SK-N-SH (cell line): Measurements from ENCODE around the gene MS4A12. TPM values are rescaled to one million over a fixed set of nuclear protein-coding genes. Genes with fewer than 3 reads are reported as not detected.

Experiments
- CTCF ChIA-PET: fragments of 300-600, 350-600 bp; formaldehyde crosslinking; extraction: SDS; loops from one replicate; lab custom pipeline; 2021; lab: Yijun Ruan, JAX
- POLR2A ChIA-PET: fragments of 350-600 bp; sonication (Branson Sonifier 250); formaldehyde crosslinking; extraction: SDS; loops from one replicate; lab custom pipeline; 2020; ENCODE audit warnings: antibody characterized with exemption, inconsistent platforms; lab: Yijun Ruan, JAX
- DNase-seq: peaks from one replicate; pipeline ENCODE4 v3.0.0; 2012
- H2AFZ ChIP-seq: fragments of 200-600 bp; sonication (generic); 2 replicates; pipeline ENCODE4 v1.8.1; 2016; ENCODE audit warnings: antibody characterized with exemption, mild to moderate bottlenecking, low read depth
- H3F3A ChIP-seq: fragments of 200-600 bp; sonication (generic); replicated peaks from 2 replicates; pipeline ENCODE3; 2016; ENCODE audit warnings: antibody characterized with exemption, mild to moderate bottlenecking; ENCODE audit not compliant: insufficient read depth
- H3K27ac ChIP-seq, 2 experiments: fragments of 200-500 bp in 1 of 2; fragments of 200-600 bp in 1 of 2; sonication (Bioruptor generic) in 1 of 2; sonication (generic), shearing (Covaris generic) in 1 of 2; 2 replicates each; pipeline versions ENCODE4 v1.5.1 to v1.6.1; 2014 to 2016; ENCODE audit warnings: low read depth in 2 of 2, inconsistent platforms in 1 of 2, low read length in 1 of 2, mild to moderate bottlenecking in 1 of 2, mixed read lengths in 1 of 2
- H3K27me3 ChIP-seq: fragments of 200-600 bp; sonication (generic), shearing (Covaris generic); 2 replicates; pipeline ENCODE4 v1.6.1; 2016; ENCODE audit warnings: mixed run types; ENCODE audit not compliant: insufficient read depth
- H3K36me3 ChIP-seq, 2 experiments: fragments of 200-500 bp in 1 of 2; fragments of 200-600 bp in 1 of 2; sonication (Bioruptor generic) in 1 of 2; sonication (generic) in 1 of 2; replicated peaks in 1 of 2; 2 replicates each; pipeline versions ENCODE3 to v1.5.1; 2014 to 2016; ENCODE audit warnings: low read length in 1 of 2, mild to moderate bottlenecking in 1 of 2; ENCODE audit not compliant: insufficient read depth in 2 of 2, control insufficient read depth in 1 of 2
- H3K4me1 ChIP-seq, 2 experiments: fragments of 200-500 bp in 1 of 2; fragments of 200-600 bp in 1 of 2; sonication (Bioruptor generic) in 1 of 2; sonication (generic), shearing (Covaris generic) in 1 of 2; 2 replicates each; pipeline versions ENCODE4 v1.5.1 to v1.6.1; 2014 to 2016; ENCODE audit warnings: low read depth in 1 of 2, low read length in 1 of 2, mixed run types in 1 of 2; ENCODE audit not compliant: insufficient read depth in 2 of 2, control insufficient read depth in 1 of 2
- H3K4me2 ChIP-seq: fragments of 200-600 bp; sonication (generic), shearing (Covaris generic); 2 replicates; pipeline ENCODE4 v1.6.1; 2017; ENCODE audit warnings: mixed run types
- H3K4me3 ChIP-seq, 2 experiments: fragments of 200-500 bp in 1 of 2; fragments of 200-600 bp in 1 of 2; sonication (Bioruptor generic) in 1 of 2; sonication (generic), shearing (Covaris generic) in 1 of 2; 2 replicates each; pipeline versions ENCODE4 v1.5.1 to v1.8.1; 2014 to 2016; ENCODE audit warnings: low read depth in 2 of 2, inconsistent platforms in 1 of 2, low read length in 1 of 2, mild to moderate bottlenecking in 1 of 2, mixed read lengths in 1 of 2, moderate library complexity in 1 of 2
- H3K79me2 ChIP-seq: fragments of 200-600 bp; sonication (generic); 2 replicates; pipeline ENCODE4 v1.8.1; 2017; ENCODE audit warnings: mild to moderate bottlenecking; ENCODE audit not compliant: insufficient read depth
- H3K9ac ChIP-seq: fragments of 200-600 bp; sonication (generic); 2 replicates; pipeline ENCODE4 v1.6.1; 2017; ENCODE audit warnings: mixed run types
- H3K9me2 ChIP-seq: fragments of 200-600 bp; sonication (generic); 2 replicates; pipeline ENCODE4 v1.6.1; 2017; ENCODE audit warnings: mixed run types
- H3K9me3 ChIP-seq: fragments of 200-600 bp; sonication (generic); 2 replicates; pipeline ENCODE4 v1.6.1; 2017; ENCODE audit warnings: mixed run types, mild to moderate bottlenecking, moderate library complexity
- H4K20me1 ChIP-seq: fragments of 200-600 bp; sonication (generic); 2 replicates; pipeline ENCODE4 v1.6.1; 2017; ENCODE audit warnings: mild to moderate bottlenecking, mixed run types; ENCODE audit not compliant: insufficient read depth
- CHD2 ChIP-seq: fragments of 150-350 bp; IDR thresholded peaks from 2 replicates; pipeline ENCODE4 v1.6.1; 2018; ENCODE audit warnings: low read length; ENCODE audit not compliant: partially characterized antibody
- CTCF ChIP-seq: fragments of 200-600 bp; sonication (generic); IDR thresholded peaks from 2 replicates; pipeline ENCODE4 v1.6.1; 2017; ENCODE audit warnings: antibody characterized with exemption, mild to moderate bottlenecking, moderate library complexity
- EP300 ChIP-seq, 2 experiments: IDR thresholded peaks; 2 replicates each; pipeline versions ENCODE4 v1.4.0 to v1.6.1; 2012; ENCODE audit warnings: borderline replicate concordance in 1 of 2, low read depth in 1 of 2, low read length in 1 of 2
- FOSL2 ChIP-seq: IDR thresholded peaks from 2 replicates; pipeline ENCODE4 v1.4.0; 2012; ENCODE audit warnings: low read depth, mild to moderate bottlenecking, moderate library complexity, borderline replicate concordance
- FOXJ3 ChIP-seq: sonication (generic); formaldehyde crosslinking; IDR thresholded peaks from 2 replicates; pipeline ENCODE4 v1.5.1; 2020; ENCODE audit warnings: mild to moderate bottlenecking, missing genetic modification reagents
- GATA2 ChIP-seq: sonication (generic); formaldehyde crosslinking; IDR thresholded peaks from 2 replicates; pipeline ENCODE4 v1.5.0; 2020; ENCODE audit warnings: mild to moderate bottlenecking, missing genetic modification reagents
- MAX ChIP-seq: IDR thresholded peaks from 2 replicates; pipeline ENCODE4 v1.4.0; 2012; ENCODE audit warnings: low read depth
- NFIC ChIP-seq: IDR thresholded peaks from 2 replicates; pipeline ENCODE4 v1.4.0; 2012; ENCODE audit warnings: borderline replicate concordance
- PBX3 ChIP-seq: IDR thresholded peaks from 2 replicates; pipeline ENCODE4; 2012
- RAD21 ChIP-seq: IDR thresholded peaks from 2 replicates; pipeline ENCODE4 v1.6.1; 2012; ENCODE audit warnings: mild to moderate bottlenecking, low read length
- RCOR1 ChIP-seq: fragments of 150-350 bp; IDR thresholded peaks from 2 replicates; pipeline ENCODE4 v1.6.1; 2017; ENCODE audit warnings: antibody characterized with exemption, low read length
- REST ChIP-seq: IDR thresholded peaks from 2 replicates; pipeline ENCODE4 v1.6.1; 2012; ENCODE audit warnings: mild to moderate bottlenecking, low read depth, low read length, moderate library complexity
- RFX5 ChIP-seq: IDR thresholded peaks from 2 replicates; pipeline ENCODE4 v1.6.1; 2012; ENCODE audit warnings: mild to moderate bottlenecking, improper control_type of control experiment, low read length
- SMC3 ChIP-seq: IDR thresholded peaks from 2 replicates; pipeline ENCODE4 v1.6.1; 2012; ENCODE audit warnings: low read depth, low read length, improper control_type of control experiment
- TAF1 ChIP-seq: IDR thresholded peaks from 2 replicates; pipeline ENCODE4 v1.6.1; 2012; ENCODE audit warnings: low read depth, mild to moderate bottlenecking, low read length, moderate library complexity, borderline replicate concordance
- TEAD4 ChIP-seq: IDR thresholded peaks from 2 replicates; pipeline ENCODE4 v1.4.0; 2012; ENCODE audit warnings: mild to moderate bottlenecking, borderline replicate concordance; ENCODE audit not compliant: insufficient read depth
- USF1 ChIP-seq: IDR thresholded peaks from 2 replicates; pipeline ENCODE4 v1.4.0; 2012; ENCODE audit warnings: low read depth, borderline replicate concordance
- USF2 ChIP-seq: fragments of 150-350 bp; IDR thresholded peaks from 2 replicates; pipeline ENCODE4 v1.6.1; 2017; ENCODE audit warnings: antibody characterized with exemption, low read length, low read depth, borderline replicate concordance
- YY1 ChIP-seq: IDR thresholded peaks from 2 replicates; pipeline ENCODE4 v1.4.0; 2012; ENCODE audit warnings: low read depth, mild to moderate bottlenecking
- WGBS: methylation state at CpG from one replicate; pipeline ENCODE4 v1.1.6; 2017; ENCODE audit warnings: low lambda C conversion rate; 5-methylcytosine and 5-hydroxymethylcytosine counted together
- polyA plus RNA-seq, 3 experiments: library from polyadenylated mRNA; depleted of rRNA; stranded (reverse); fragments of >200 nt; gene quantifications; 2 replicates each; pipeline ENCODE4 v1.2.3, GENCODE V29; 2012

The MS4A12 gene
- polyA plus RNA-seq, 1 of the 3 experiments (the other 2 are of a cell fraction) = not detected

GRCh38 chr11:60512651-60513225 is 20.2 kb downstream of the MS4A12 start:
- DNase-seq = no peak
- peaks cover 4% of the 10 kb centered on the region for H3F3A ChIP-seq
- H3K9ac ChIP-seq = no peak overlapping the region
- no peak overlapping the region for H3K4me2 ChIP-seq
- H4K20me1 ChIP-seq = no peaks in the 10 kb centered on the region
- H2AFZ ChIP-seq = no peak overlapping the region
- ChIA-PET POLR2A (no interaction called here), CTCF (no interaction called here)
- no peak overlapping the region for H3K27ac ChIP-seq
- H3K79me2 ChIP-seq = no peaks in the 10 kb centered on the region
- no peaks in the 10 kb centered on the region for H3K36me3 ChIP-seq
- no peaks in the 10 kb centered on the region for H3K27me3 ChIP-seq
- no peaks in the 10 kb centered on the region for H3K9me2 ChIP-seq
- no peak for TF ChIP-seq PBX3
- TF ChIP-seq MAX = no peak
- TF ChIP-seq FOXJ3 (CRISPR knock-in tag) = no peak
- TF ChIP-seq REST = no peak
- TF ChIP-seq FOSL2 = no peak
- TF ChIP-seq TAF1 = no peak
- TF ChIP-seq EP300 (IDR thresholded peaks at IDR 0.05; ENCODE audit: borderline replicate concordance in 1 of 2, low read depth in 1 of 2, low read length in 1 of 2) = no peak
- no peak for TF ChIP-seq NFIC
- no peak for TF ChIP-seq RCOR1
- no peak for TF ChIP-seq TEAD4
- TF ChIP-seq USF1 = no peak
- TF ChIP-seq CTCF = no peak
- TF ChIP-seq RAD21 = no peak
- no peak for TF ChIP-seq YY1
- TF ChIP-seq CHD2 = no peak
- no peak for TF ChIP-seq USF2
- no peak for TF ChIP-seq RFX5
- TF ChIP-seq GATA2 (CRISPR knock-in tag) = no peak
- no peak for TF ChIP-seq SMC3
- TF ChIP-seq, all 33 proteins: peak for 0
- 1% methylated on average over 3 of the region's 3 CpGs for WGBS
- Histone ChIP-seq H3K9me3 (no peaks in the 10 kb centered on the region), H3K4me3 (no peak overlapping the region), H3K4me1 (no peaks in the 10 kb centered on the region; a peak in 1 of 4 replicates)
